OCI-LY7 (cell line): ENCODE data around the gene PDGFD. TPM values are rescaled to one million over a fixed set of nuclear protein-coding genes. Genes with fewer than 3 reads are reported as not detected.

Experiments used
- BruUV-seq: library from RNA; stranded (reverse); fragments of 400-500 nt; replicated peaks from 2 replicates; lab custom pipeline; 2021; lab: Mats Ljungman, UMichigan
- CTCF ChIA-PET: fragments of 300-600 bp; sonication (Branson Sonifier 250); formaldehyde crosslinking; loops from one replicate; lab custom pipeline; 2022; ENCODE audit warnings: antibody characterized with exemption; ENCODE audit not compliant: unreplicated experiment; lab: Charles Lee
- POLR2A ChIA-PET: fragments of 300-600 bp; sonication (Branson Sonifier 250); formaldehyde crosslinking; loops from one replicate; lab custom pipeline; 2022; ENCODE audit warnings: antibody characterized with exemption; lab: Charles Lee
- DNase-seq: peaks from one replicate; pipeline ENCODE4 v3.0.0-alpha.2; 2015; ENCODE audit warnings: low spot score
- H2AFZ ChIP-seq: fragments of 200-600 bp; sonication (generic), shearing (Covaris generic); 2 replicates; pipeline ENCODE4 v1.6.1; 2014; ENCODE audit warnings: mild to moderate bottlenecking, antibody characterized with exemption, low read length, moderate library complexity
- H3K27ac ChIP-seq: fragments of 200-600 bp; sonication (generic); 2 replicates; pipeline ENCODE4 v1.5.1; 2014; ENCODE audit warnings: mixed run types, low read depth, mild to moderate bottlenecking, moderate library complexity, low read length, inconsistent platforms; ENCODE audit not compliant: poor library complexity, severe bottlenecking
- H3K36me3 ChIP-seq: fragments of 200-600 bp; sonication (generic); 2 replicates; pipeline ENCODE4 v1.6.1; 2014; ENCODE audit warnings: mild to moderate bottlenecking, antibody characterized with exemption, low read length, moderate library complexity, mixed read lengths; ENCODE audit not compliant: insufficient read depth
- H3K4me1 ChIP-seq: fragments of 200-600 bp; sonication (generic); 2 replicates; pipeline ENCODE4 v1.5.1; 2014; ENCODE audit warnings: mild to moderate bottlenecking, low read length; ENCODE audit not compliant: insufficient read depth, poor library complexity, severe bottlenecking
- H3K4me2 ChIP-seq: fragments of 200-600 bp; sonication (generic); 2 replicates; pipeline ENCODE4 v1.6.1; 2014; ENCODE audit warnings: mild to moderate bottlenecking, low read length
- H3K4me3 ChIP-seq: fragments of 200-600 bp; sonication (generic); 2 replicates; pipeline ENCODE4 v1.5.1; 2014; ENCODE audit warnings: mild to moderate bottlenecking, low read depth, low read length; ENCODE audit not compliant: poor library complexity, severe bottlenecking
- H3K79me2 ChIP-seq: fragments of 200-600 bp; sonication (generic); 2 replicates; pipeline ENCODE4 v1.6.1; 2016; ENCODE audit warnings: low read depth, mild to moderate bottlenecking, low read length, moderate library complexity, mixed read lengths; ENCODE audit not compliant: insufficient read depth
- H3K9me2 ChIP-seq: fragments of 200-600 bp; sonication (generic); 2 replicates; pipeline ENCODE4 v1.6.1; 2016; ENCODE audit warnings: mild to moderate bottlenecking, low read length, mixed read lengths; ENCODE audit not compliant: insufficient read depth
- H3K9me3 ChIP-seq: fragments of 200-600 bp; sonication (generic); 2 replicates; pipeline ENCODE4 v1.6.1; 2014; ENCODE audit warnings: mild to moderate bottlenecking, mixed run types, low read length, mixed read lengths
- H4K20me1 ChIP-seq: fragments of 200-600 bp; sonication (generic); 2 replicates; pipeline ENCODE4 v1.6.1; 2014; ENCODE audit warnings: mild to moderate bottlenecking, antibody characterized with exemption, low read length, moderate library complexity, mixed read lengths; ENCODE audit not compliant: insufficient read depth
- EZH2phosphoT487 ChIP-seq: fragments of 200-600 bp; sonication (generic); IDR thresholded peaks from 2 replicates; pipeline ENCODE4 v1.6.1; 2018; ENCODE audit warnings: low read depth, borderline replicate concordance, mild to moderate bottlenecking, mixed run types, antibody characterized with exemption, low read length, moderate library complexity, mixed read lengths
- intact Hi-C: fragments of 100-400 bp; cut with micrococcal nuclease; formaldehyde crosslinking; loops from one replicate; pipeline ENCODE4 v1.10.0; 2022; ENCODE audit not compliant: unreplicated experiment
- total RNA-seq, 2 experiments: library from RNA; depleted of rRNA in 1 of 2; stranded (reverse); fragments of >200 nt in 1 of 2; shearing (Covaris generic) in 1 of 2; gene quantifications; 2 replicates each; pipeline ENCODE4 v1.2.3, GENCODE V29; 2014 to 2022
- TF ChIP-seq, protein P1 (sequence below): fragments of 200-600 bp; sonication (generic); conservative IDR thresholded peaks from 2 replicates; pipeline ENCODE4 v1.5.1; 2014; ENCODE audit warnings: mild to moderate bottlenecking, antibody characterized with exemption, low read length, moderate library complexity, mixed read lengths

Gene PDGFD
- total RNA-seq, 2 experiments from 2014 or later = 1.0 to 6.0 TPM

DNA sequence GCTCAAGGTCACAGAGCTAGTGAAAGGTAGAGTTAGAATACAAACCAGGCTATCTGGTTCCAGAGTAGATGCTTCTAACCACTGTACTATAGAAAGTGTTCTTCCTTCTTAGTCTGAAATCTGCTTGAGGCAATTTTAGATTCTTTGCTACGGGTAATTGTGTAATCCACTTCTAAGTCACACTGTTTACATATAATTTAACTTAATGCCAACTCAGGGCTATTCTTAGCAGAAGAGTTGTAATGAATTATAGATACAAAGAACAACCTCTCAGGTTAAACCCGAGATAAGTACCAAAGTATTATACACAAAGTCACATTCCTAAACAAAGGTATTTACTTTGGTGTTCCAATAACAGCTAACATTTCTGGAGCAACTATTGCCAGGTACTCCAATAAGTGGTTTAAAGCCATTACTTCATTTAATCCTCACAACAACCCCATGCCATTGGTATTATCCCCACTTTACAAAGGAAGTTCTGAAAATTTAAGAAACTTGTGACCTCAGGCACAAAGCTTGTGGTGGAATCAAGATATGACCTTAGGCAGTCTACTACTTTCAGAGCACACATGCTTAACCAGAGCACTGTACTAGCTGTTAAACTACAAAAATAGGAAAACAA, 158.6 kb downstream of the PDGFD start:
- TF ChIP-seq, protein P1, sequence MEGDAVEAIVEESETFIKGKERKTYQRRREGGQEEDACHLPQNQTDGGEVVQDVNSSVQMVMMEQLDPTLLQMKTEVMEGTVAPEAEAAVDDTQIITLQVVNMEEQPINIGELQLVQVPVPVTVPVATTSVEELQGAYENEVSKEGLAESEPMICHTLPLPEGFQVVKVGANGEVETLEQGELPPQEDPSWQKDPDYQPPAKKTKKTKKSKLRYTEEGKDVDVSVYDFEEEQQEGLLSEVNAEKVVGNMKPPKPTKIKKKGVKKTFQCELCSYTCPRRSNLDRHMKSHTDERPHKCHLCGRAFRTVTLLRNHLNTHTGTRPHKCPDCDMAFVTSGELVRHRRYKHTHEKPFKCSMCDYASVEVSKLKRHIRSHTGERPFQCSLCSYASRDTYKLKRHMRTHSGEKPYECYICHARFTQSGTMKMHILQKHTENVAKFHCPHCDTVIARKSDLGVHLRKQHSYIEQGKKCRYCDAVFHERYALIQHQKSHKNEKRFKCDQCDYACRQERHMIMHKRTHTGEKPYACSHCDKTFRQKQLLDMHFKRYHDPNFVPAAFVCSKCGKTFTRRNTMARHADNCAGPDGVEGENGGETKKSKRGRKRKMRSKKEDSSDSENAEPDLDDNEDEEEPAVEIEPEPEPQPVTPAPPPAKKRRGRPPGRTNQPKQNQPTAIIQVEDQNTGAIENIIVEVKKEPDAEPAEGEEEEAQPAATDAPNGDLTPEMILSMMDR = no peak
- TF ChIP-seq EZH2phosphoT487 = no peak
- no peaks in the 10 kb centered on the region for H3K4me1 ChIP-seq
- H3K36me3 ChIP-seq = no peaks in the 10 kb centered on the region
- no peak for DNase-seq
- no peaks in the 10 kb centered on the region for H4K20me1 ChIP-seq
- BruUV-seq = no TSS peak
- H3K4me2 ChIP-seq = no peak overlapping the region
- POLR2A ChIA-PET = interaction anchor here (0.5 kb wide), 1 partner anchor 668 kb away, joined by 3 read pairs; no protein-coding TSS in a partner anchor
- no peak overlapping the region for H2AFZ ChIP-seq
- no peak overlapping the region for H3K4me3 ChIP-seq
- CTCF ChIA-PET = no interaction called here
- no peaks in the 10 kb centered on the region for H3K9me3 ChIP-seq
- no peak overlapping the region for H3K27ac ChIP-seq
- H3K79me2 ChIP-seq = no peaks in the 10 kb centered on the region
- H3K9me2 ChIP-seq = no peaks in the 10 kb centered on the region
- intact Hi-C loops = no loop called here

DNA sequence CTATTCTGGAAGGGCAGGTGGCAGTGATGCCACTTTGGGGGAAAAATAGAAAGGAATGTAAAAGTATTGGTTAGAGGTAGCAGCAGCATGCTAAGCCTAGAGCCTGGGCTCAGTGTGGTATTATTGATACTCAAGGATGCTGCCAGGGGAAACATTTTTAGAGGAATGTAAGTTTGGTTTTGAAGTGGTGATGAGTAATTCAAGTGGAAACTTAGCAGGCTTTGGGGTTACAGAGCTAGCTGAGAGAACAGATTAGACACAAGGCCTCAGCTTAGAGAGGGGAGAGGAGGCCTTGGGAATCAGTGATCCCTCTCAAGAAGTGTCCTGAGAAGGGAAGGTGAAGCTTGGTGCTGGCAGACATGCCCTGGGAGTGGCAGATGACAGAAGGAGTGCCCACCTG, 160.5 kb downstream of the PDGFD start:
- TF ChIP-seq, protein P1 = no peak
- TF ChIP-seq EZH2phosphoT487 = no peak
- BruUV-seq = no TSS peak
- Histone ChIP-seq H3K36me3 (no peaks in the 10 kb centered on the region), H3K4me3 (no peak overlapping the region), H3K9me3 (no peaks in the 10 kb centered on the region), H4K20me1 (no peaks in the 10 kb centered on the region), H3K9me2 (no peaks in the 10 kb centered on the region), H3K4me2 (no peak overlapping the region), H3K27ac (no peak overlapping the region), H3K4me1 (no peaks in the 10 kb centered on the region), H2AFZ (no peak overlapping the region), H3K79me2 (no peaks in the 10 kb centered on the region)
- POLR2A ChIA-PET = no interaction called here
- intact Hi-C loops = no loop called here
- no peak for DNase-seq
- CTCF ChIA-PET = no interaction called here

DNA sequence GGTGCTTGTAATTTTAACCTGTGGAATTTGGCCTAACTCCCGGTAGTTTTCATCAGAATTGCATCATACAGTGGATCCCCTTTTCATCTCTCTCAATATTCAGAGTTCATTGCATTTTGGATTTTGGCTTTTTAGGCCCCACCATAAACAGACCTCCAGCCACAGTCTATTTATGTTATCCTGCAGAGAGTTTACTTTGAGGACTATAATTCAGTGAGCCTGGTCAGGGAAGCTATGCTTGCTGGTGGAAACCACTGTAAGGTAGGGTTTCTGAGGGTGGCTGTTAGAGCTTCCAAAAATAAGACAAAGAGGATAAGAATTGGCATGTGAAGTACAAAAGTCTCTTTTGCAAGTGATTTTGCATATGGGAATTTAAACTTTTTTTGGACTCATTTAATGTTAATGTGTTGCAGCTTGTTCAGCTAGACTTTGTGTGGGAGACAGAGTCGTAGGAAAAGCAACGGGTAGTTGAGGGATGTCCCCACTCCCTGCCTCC, 162.3 kb downstream of the PDGFD start:
- no peaks in the 10 kb centered on the region for H3K36me3 ChIP-seq
- no peaks in the 10 kb centered on the region for H4K20me1 ChIP-seq
- no peaks in the 10 kb centered on the region for H3K9me2 ChIP-seq
- no peak overlapping the region for H3K4me2 ChIP-seq
- no peaks in the 10 kb centered on the region for H3K4me1 ChIP-seq
- H3K79me2 ChIP-seq = no peaks in the 10 kb centered on the region
- no peak for TF ChIP-seq EZH2phosphoT487
- TF ChIP-seq, protein P1 = no peak
- no peak for DNase-seq
- no peak overlapping the region for H3K27ac ChIP-seq
- no TSS peak for BruUV-seq
- ChIA-PET POLR2A (interaction anchor here (1.2 kb wide), 1 partner anchor 16 kb away, joined by 3 read pairs; no protein-coding TSS in a partner anchor), CTCF (no interaction called here)
- intact Hi-C loops = no loop called here
- no peak overlapping the region for H3K4me3 ChIP-seq
- H3K9me3 ChIP-seq = no peaks in the 10 kb centered on the region
- H2AFZ ChIP-seq = no peak overlapping the region
